Ovary (tissue), 3 donors: ENCODE data around the gene P3H2.

Experiments used
- POLR2A ChIP-seq: fragments of 450-650 bp; IDR thresholded peaks from one replicate; pipeline ENCODE4 v1.6.1; 2017; ENCODE audit warnings: antibody characterized with exemption, mild to moderate bottlenecking, moderate library complexity
- TF ChIP-seq, protein P1 (sequence below), 3 donors: fragments of 450-650 bp in 2 of 3; fragments of 200-600 bp in 1 of 3; IDR thresholded peaks; one replicate each; pipeline versions ENCODE4 v1.5.1 to v1.8.0; 2016 to 2022; ENCODE audit warnings: antibody characterized with exemption in 3 of 3, mild to moderate bottlenecking in 1 of 3
- donor health status: DM: no; HTN: no; CAD: no.

DNA sequence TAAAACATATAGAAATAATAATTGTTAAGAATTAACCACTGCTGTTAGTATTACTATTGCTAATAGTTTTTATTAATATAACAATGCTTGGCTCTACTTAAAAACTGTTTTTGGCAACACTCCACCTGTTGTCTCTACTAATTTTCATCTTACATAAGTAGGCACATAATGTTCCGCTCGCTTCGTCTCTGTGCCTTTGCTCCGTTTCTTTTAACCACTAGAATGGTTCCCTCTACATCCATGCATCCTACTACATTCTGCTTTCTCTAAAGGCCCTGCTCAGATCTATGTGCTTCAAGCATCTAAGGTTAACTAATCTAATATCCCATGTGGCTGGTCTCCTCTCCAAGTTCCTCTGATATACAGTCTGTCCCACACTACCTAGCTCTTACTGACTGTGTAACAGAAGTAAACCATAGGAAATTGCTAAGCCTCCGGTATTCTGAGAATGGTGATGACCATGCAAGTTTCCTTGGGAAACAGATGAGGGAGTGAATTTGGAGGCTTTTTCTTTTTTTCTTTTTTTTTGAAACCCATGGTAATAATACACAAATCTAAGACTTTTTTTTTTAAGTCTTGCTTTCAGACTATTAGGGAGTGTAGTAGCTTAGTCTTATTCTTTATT, 138.3 kb downstream of the P3H2 start:
- no peak for TF ChIP-seq POLR2A
- TF ChIP-seq, protein P1, sequence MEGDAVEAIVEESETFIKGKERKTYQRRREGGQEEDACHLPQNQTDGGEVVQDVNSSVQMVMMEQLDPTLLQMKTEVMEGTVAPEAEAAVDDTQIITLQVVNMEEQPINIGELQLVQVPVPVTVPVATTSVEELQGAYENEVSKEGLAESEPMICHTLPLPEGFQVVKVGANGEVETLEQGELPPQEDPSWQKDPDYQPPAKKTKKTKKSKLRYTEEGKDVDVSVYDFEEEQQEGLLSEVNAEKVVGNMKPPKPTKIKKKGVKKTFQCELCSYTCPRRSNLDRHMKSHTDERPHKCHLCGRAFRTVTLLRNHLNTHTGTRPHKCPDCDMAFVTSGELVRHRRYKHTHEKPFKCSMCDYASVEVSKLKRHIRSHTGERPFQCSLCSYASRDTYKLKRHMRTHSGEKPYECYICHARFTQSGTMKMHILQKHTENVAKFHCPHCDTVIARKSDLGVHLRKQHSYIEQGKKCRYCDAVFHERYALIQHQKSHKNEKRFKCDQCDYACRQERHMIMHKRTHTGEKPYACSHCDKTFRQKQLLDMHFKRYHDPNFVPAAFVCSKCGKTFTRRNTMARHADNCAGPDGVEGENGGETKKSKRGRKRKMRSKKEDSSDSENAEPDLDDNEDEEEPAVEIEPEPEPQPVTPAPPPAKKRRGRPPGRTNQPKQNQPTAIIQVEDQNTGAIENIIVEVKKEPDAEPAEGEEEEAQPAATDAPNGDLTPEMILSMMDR (IDR thresholded peaks at IDR 0.05): no peak
